GM21723 (cell line): ENCODE results near the gene ADGRA3.
"Not testable (repeated sequence)": the region's sequence is repeated elsewhere in the genome, so short reads cannot be mapped to it uniquely, and the experiment has no call there.

Experiments
- ATAC-seq: cut with Tn5 transposase; IDR thresholded peaks from one replicate; pipeline ENCODE4 v1.9.1; 2021; ENCODE audit warnings: mild to moderate bottlenecking, moderate library complexity; ENCODE audit not compliant: unreplicated experiment

ADGRA3 gene

DNA sequence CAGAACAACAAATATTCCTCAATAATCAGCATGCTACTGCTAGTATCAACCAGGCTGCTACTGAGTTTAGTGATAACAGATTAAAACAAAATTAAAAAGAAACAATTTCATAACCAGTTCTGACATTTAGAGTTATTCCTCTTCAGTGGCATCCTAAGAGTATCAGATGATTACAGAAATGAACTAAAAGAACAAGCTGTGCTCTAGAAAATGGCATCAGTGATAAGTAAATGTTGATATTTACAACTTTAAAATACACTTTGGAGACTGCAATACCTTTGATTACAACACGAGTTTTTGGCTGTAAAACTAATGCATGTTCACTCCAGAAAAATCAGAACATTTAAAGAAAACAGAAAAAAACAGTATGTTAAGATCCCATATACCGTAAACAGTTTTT lies 72.9 kb downstream of the ADGRA3 start:
- no peak for ATAC-seq

DNA sequence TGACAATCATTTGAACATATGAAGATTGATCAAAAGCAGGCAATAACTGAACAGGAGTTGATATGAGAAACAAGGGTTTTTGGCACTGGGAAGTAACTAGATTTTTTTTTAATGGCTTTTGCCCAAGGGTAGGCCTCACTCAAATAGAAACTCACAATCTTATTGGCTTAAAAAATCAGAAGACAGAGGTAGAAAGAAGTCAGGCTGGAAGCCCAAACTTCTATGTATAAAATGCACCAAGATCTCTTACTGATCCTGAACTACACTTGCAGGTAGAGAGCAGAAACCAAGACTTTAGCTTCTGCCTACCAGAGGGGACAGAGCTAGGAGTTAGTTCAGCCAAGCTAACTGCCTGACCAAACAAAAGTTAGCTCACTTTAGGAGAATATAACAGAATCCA lies 74.9 kb downstream of the ADGRA3 start:
- no peak for ATAC-seq

DNA sequence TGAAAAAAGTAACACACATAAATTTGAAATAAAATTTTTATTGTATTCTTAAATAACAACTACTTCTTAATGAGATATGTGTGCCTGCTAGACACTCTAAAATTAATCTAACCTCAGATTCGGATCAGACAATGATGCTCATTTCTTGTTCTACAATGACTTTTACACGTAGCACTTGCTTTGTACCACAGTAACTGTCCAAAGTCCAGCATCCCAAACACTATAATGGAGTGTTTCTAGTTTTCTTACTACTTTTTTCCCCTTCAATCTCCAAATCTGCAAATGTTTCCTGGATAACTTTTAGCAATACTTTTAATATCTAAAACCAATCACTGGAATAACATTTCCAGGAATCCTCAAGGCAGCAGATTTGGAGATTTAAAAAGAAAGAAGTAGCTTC lies 75.9 kb downstream of the ADGRA3 start:
- no peak for ATAC-seq

DNA sequence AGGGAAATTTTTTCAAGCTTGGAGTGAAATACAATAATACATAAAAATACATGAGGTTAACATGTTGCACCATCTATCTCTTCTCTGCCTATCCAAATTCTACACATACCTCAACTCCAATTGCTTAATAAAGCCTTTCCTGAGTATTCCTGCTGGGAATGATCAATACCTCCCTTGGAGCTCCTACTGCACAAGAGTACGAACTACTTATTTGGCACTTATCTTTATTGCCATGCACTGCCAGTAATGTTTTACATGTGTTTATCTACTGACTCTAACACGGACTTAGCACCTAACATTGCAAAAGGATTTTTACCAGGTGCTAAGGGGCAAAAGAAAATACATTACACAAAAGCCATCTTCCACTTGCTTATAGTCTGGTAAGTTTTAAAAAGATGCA lies 80.2 kb downstream of the ADGRA3 start:
- ATAC-seq: no peak

DNA sequence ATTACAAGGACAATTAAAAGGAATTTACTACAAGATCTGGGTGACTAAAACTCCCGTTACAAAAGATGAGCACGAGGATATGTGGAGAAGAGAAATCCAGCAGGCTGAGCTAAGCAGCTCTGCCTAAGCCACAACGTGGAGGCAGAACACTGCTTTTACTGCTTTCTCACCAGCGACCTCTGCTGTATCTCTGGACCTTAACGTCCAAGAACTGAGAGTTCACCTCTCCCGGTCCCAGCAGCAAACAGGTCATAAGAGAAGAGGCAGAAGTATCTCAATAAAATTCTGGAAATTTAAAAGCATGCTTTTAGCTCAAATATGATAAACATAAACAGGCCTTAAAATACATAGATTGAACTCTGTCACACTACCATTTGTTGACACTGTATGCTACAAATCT lies 81.0 kb downstream of the ADGRA3 start:
- ATAC-seq: no peak

DNA sequence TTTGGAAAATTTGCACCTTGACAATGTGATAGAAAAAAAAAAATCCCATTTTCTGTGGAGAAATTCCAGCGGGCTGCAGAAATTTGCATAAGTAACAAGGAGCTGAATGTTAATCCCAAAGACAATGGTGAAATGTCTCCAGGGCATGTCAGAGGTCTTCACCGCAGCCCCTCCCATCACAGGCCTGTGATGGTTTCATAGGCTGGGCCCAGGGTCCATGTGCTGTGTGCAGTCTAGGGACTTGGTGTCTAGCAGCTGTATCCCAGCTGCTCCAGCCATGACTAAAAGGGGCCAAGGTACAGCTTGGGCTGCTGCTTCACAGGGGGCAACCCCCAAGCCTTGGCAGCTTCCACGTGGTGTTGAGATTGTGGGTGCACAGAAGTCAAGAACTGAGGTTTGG lies 85.2 kb downstream of the ADGRA3 start:
- no peak for ATAC-seq

DNA sequence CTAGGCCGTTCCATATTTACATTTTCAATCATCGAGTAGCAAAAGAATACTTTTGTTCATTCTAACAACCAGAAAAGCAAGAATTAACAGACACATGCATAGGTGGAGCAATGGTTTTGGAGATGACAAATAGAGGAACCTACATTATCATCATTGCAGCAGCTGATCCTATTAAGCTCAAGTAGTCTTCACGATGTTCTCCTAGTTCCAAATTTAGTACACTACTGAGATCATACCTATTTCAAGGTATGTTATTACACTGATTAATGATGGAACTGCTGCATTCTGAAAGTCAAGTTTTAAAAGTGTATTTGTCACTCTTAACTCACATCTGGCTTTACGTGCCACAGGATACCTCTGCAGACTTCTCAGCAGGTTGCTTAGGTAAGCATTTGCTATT lies 87.4 kb downstream of the ADGRA3 start:
- no peak for ATAC-seq

DNA sequence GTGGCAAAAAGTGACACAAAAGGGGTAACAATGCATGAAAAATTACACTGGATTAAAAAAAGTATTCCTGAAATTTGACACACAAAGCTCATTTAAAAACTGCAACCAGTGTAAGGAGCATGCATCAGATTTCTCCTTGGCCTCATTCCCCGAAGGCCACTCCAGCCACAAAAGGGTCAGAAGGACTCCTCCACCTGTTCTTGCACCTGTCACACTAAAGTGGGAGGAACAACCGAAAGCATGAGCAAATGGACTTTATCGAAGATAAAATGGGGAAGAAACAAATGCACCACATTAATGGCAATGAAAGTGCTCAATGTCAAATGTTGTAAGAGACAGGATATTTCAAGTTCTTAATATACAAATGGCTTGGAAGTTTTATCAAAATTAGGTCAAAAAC lies 88.2 kb downstream of the ADGRA3 start:
- ATAC-seq: no peak

DNA sequence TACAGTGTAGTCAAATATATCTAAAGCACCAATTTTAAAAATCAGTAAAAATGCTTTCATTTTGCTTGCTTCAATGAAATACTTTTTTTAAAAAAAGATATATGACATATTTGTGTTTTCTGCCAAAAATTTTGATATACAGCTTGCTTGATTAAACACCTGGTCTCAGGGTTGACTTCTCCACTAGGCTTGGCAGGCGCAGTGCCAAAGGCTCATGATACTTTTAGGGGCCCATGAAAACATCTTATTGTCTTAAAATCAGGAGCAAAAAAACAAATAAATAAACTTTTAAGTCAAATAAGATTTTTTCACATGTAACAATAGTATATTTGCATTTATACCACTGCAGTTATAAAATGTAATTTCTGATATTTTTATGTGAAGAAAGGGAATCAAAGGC lies 95.6 kb downstream of the ADGRA3 start:
- no peak for ATAC-seq

DNA sequence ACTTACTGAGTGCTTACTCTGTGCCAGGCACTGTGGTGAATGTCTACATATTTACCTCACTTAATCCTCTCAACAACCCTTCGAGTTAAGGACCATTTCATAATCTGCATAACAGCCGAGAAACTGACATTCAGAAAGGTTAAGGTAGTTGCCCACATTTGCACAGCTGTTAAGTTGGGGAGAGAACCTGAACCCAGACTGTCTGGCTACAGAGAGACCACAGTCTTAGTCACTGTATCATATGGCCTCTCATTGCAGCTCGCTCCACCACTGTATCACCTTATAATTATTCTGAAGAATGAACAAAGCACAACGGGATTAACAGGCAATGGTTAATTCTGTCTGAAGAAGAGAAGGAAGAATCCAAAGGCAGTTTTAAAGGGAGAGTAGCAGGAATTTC lies 98.5 kb downstream of the ADGRA3 start:
- no peak for ATAC-seq

DNA sequence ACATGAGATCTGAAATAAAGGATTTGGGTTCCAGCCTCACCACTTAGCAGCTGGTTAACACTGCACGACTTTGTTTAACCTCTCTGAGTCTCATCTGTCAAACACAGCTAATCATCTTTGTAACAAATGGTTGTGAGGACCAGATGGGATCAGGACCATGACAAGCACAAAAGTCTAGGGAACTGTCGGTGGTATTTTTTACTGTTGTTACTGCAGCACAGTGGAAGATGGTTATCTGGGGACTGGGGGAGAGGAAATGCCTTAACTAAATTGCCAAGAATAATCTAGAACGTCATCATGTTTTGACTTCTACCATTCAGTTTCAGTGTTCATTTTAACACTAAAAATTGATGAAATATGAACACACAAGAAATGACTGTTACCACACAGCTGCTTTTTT lies 99.5 kb downstream of the ADGRA3 start:
- ATAC-seq: no peak

DNA sequence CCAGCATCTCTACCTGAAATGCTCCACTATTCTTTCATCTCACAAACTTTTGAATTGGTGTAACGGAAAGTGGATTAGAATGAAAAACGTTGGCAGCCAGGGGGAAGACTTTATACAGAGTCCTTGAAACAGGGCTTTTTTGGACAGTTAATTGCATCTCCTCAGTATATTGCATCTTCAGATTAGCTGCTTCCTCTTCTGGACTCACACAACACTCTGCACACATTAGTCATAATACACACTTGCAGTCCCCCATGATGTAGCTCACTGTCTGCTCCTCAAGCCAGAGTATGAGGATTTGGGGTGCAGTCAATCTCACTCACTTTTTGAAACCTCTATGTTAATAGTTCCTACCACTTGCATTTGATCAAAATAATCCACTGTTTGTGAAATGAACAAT lies 101.0 kb downstream of the ADGRA3 start:
- no peak for ATAC-seq

DNA sequence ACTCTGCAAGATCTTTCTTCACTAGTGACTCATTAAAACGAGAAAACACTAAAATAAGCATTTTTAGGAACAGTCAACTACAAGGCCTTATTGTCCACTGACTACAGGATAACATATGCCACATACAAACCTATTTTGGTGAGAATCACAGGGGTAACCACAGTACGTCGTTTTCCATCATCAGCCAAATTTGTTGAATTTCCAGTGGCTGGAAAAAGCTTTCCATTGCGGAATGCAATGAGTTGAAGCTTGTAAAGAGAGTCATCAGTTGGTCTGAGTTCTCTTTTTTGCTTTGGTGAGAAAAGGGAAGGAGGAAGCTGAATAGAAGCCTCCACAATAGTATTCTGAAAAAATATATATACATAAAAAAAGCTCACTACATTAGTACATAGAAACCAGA lies 102.4 kb downstream of the ADGRA3 start:
- no peak for ATAC-seq

DNA sequence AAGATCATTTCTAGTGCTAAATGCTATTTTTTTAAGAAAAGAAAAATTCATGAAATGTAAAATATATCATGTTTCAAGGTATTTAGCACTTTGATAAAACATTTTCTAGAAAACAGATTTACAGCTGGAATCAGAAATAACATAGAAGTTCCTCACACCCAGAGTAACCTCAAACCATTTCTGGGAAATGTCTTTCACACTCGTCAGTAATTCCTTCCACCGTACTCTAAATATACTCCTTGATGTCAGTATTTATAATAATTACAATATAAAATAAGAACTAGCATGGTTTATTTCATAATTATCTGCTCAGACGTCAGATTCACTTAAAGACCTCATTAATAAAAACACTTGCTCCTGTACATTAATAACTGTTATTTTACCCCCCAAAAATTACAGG lies 103.9 kb downstream of the ADGRA3 start:
- ATAC-seq: no peak

DNA sequence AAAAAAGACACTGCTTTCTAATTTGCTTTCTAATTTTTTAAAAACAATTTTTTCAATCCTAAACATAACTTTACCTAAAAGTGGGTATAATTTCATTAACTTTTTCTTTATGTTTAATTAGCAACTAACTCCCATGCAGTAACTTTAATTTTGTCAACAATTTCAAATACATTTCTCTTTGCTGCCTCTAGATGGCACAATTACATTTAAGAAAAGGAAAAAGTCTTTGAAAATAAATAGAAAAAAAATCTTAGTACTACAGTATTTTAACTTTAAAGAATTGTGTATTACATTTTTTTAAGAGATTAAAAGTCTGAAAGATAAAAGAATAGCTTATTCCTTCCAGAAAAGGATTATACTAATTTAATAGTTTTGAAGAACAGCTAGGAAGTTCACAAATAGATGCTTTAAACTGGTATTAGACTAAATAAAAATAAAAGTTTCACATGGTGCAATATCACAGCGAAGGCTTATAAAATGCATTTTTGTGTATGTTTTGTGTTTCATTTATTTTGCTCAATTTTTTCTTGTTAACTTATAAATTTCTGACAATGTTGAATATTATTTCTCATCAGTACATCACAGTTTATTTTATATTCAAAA lies 105.1 kb downstream of the ADGRA3 start:
- no peak for ATAC-seq

DNA sequence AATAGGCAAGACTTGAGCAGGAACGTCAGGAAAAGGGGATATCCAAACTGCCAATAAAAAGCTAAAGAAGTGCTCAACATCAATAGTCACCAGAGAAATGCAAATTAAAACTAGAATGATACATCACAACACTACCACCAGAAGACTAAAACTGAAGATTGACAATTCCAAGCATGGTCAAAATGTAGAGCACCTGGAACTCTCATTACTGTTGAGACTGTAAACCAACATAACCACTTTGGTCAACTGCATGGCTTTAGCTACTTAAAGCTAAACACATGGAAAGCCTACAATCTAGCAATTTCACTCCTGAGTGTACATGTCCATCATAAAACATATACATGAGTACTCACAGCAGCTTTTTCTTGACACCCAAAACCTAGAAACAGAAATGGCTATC lies 107.4 kb downstream of the ADGRA3 start:
- no peak for ATAC-seq

DNA sequence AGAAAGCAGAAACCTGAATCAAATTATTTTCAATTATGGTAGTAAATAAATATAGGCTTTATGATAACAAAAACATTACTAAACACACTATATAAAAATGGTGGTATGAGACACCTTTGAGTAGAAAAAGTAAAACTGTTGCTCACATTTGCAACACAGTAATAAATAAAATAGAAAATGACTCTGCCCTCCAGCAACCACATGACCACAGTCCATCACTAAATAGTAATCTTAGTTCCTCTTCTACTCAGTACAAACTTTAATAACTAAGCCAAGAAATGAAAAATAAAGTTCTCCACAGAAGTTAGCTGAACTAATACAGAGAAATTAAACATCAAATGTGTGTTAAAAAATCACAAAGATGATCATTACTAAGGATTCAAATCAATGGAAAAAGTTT lies 108.5 kb downstream of the ADGRA3 start:
- no peak for ATAC-seq

DNA sequence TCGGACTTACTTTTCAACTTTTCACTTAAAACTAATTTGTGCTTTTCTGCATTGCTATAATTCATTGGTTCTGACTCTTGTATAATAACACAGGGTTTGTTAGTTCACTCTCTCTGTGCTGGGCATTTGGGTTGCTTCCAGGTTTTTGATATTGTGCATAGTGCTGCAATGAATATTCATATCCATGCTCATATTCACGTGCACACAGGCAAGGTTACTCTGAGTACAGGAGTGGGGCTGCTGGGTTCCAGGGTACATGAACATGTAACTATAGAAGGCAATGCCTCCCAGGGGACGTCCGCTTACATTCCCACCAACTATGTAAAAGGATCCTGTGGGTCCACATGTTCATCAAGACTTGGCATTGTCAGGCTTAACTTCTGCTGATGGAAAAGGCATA lies 117.2 kb downstream of the ADGRA3 start:
- no peak for ATAC-seq

DNA sequence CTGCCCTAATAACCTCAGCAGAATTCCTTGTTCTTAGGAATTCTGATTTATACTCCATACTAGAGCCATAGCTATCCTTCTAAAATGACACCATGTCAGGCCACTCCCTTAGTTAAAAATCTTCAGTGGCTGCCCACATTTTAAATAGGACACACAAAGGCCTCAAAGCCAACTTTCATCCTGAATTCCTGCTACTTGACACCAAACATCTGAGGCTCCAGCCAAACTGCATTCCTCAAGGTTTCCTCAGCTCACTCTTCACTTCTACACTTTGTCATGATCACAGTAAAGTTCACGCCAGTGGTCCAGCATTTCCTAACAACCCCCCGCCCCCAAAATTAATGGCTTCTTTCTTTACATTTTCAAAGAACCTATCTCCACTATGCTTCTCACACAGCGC lies 124.3 kb downstream of the ADGRA3 start:
- no peak for ATAC-seq

DNA sequence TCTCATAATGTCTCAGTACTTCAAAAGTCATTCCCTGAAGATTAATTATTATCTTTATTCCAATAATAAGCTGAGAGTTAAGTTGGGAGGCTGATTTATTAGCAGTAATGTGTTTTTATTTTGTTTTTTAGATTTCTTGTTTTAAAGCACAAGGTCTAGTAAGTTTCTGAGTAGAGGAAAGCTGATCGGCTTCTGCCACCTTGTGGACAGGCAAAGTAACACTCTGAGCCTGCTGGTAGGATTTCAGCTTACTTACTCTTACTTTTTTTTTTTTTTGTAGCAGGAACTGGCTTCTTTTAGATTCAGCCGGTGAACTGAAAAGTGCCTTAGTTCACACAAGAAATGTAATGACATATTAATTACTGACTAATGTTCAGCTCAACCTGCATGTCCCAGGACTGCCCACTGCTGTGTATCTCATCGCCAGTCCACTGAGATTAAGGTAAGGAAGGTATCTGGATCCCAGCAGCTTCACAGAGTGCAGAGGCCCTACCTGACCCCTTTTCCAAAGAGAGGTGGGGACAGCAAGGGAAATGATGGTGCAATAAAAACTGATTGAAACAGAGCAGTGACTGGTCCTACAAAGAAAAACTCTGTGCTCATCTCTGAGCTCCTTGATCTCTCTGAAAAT lies 126.5 kb downstream of the ADGRA3 start:
- peak; percentile 84 for ATAC-seq

DNA sequence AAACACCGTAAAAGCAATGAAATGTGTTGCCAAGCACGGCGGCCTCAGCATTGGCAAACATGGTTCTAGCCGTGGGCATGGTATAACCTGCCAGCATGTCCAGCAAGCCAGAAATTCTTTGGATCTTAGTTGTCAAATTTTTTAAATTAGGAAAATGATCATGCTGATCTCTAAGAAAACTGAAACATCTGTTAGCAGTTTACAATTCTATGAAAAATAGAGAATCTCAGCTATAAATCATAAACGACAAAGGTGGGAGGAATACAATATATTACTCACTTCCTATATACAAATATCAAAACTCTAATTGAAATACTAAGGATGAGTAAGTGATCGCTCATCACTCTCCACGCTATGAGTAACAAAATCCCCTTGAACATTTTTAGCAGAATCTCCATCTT lies 130.3 kb downstream of the ADGRA3 start:
- no peak for ATAC-seq

DNA sequence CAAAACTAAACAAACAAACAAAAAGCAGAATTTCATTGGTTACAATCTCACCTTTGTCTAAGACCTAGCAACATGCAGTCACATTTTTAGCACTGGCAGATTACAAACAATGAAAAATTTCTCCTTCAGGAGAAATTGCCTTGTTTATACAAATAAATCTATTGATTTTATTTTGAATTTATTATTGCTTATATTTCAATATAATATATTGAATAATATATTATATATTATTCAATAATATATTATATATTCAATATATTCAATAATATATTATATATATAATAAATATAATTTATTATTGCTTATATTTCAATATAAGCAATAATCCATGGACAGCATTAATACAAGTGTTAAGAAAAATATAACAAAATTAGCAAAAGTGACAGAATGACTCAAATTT lies 131.7 kb downstream of the ADGRA3 start:
- no peak for ATAC-seq

DNA sequence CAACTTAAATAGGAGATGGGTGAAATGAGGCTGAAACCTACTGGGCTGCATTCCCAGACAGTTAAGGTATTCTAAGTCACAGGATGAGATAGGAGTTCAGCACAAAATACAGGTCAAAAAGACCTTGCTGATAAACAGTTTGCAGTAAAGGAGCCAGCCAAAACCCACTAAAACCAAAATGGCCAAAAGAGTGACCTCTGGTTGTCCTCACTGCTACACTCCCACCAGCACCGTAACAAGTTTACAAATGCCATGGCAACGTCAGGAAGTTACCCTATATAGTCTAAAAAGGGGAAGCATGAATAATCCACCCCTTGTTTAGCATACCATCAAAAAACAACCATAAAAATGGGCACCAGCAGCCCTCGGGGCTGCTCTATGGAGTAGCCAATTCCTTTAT lies 133.7 kb downstream of the ADGRA3 start:
- not testable (repeated sequence) for ATAC-seq
